Measurements from ENCODE around the gene RIPK3. TPM values are rescaled to one million over a fixed set of nuclear protein-coding genes. Genes with fewer than 3 reads are reported as not detected.

The RIPK3 gene
- total and polyA plus RNA-seq, 2 of the 8 experiments (the other 6 are each of a cell fraction or from before 2014, with no cell fraction given): 0.24 to 0.39 TPM

- Histone ChIP-seq H3K56ac (replicated peaks; ENCODE audit: insufficient read length, low read depth, low read length) (peak within 1 kb of the TSS; percentile 85), H3K79me1 (ENCODE audit: low read depth, low read length) (no peaks in the 10 kb centered on the region; the same call in 1 of the 2 replicates), H3K9me3 (ENCODE audit: insufficient read depth in 2 of 2, low read depth in 1 of 2, low read length in 1 of 2) (no peaks in the 10 kb centered on the region), H3K14ac (ENCODE audit: insufficient read length) (no peak within 1 kb of the TSS), H3K4me2 (ENCODE audit: insufficient read depth in 1 of 2, low read depth in 2 of 2, low read length in 2 of 2) (peak within 1 kb of the TSS; percentile 76 to 82), H4K91ac (replicated peaks; ENCODE audit: insufficient read length, low read length) (peak within 1 kb of the TSS; percentile 88), H2BK12ac (ENCODE audit: low read depth, low read length) (peak within 1 kb of the TSS; percentile 68; the same call in 1 of the 2 replicates), H3K4ac (replicated peaks; ENCODE audit: insufficient read length, low read depth, low read length) (peak within 1 kb of the TSS; percentile 74), H3K23me2 (ENCODE audit: low read depth, low read length) (peaks cover 16% of the 10 kb centered on the region), H3K23ac (ENCODE audit: insufficient read length) (no peak within 1 kb of the TSS), H2BK120ac (replicated peaks; ENCODE audit: low read depth, low read length) (peak within 1 kb of the TSS; percentile 73), H4K20me1 (replicated peaks in 1 of 2; ENCODE audit: control insufficient read depth in 1 of 2, insufficient read depth in 2 of 2, low read length in 2 of 2) (no peaks in the 10 kb centered on the region), H3K18ac (ENCODE audit: extremely low read depth, low read length) (peak within 1 kb of the TSS; percentile 93), H3K27me3 (replicated peaks in 1 of 4; ENCODE audit: control insufficient read depth in 3 of 4, extremely low read depth in 1 of 4, insufficient read depth in 3 of 4, low read length in 3 of 4) (no peaks in the 10 kb centered on the region; a peak in 1 of 7 replicates), H3K27ac (ENCODE audit: low read depth, low read length) (peak within 1 kb of the TSS; percentile 53), H3K4me3 (ENCODE audit: extremely low read depth in 1 of 4, insufficient read depth in 2 of 4, low read depth in 3 of 4, low read length in 4 of 4) (peak within 1 kb of the TSS; percentile 73 to 100 (median 82)), H2BK15ac (ENCODE audit: low read length) (0 out of 2 replicates have a peak within 1 kb of the TSS, but pooled peaks have one; percentile 40), H3K36me3 (ENCODE audit: control insufficient read depth in 2 of 4, insufficient read depth in 4 of 4, low read length in 3 of 4) (peaks cover 0 to 3% (median 0%) of the 10 kb centered on the region in 4 experiments; a peak in 1 of 8 replicates), H2AK5ac (ENCODE audit: low read depth, low read length) (no peak within 1 kb of the TSS), H2BK20ac (ENCODE audit: low read length) (peak within 1 kb of the TSS; percentile 80; the same call in 1 of the 2 replicates), H3K79me2 (ENCODE audit: control insufficient read depth in 1 of 2, insufficient read depth in 2 of 2, low read length in 2 of 2) (no peaks in the 10 kb centered on the region), H4K8ac (ENCODE audit: extremely low read depth, insufficient read depth, low read length) (peak within 1 kb of the TSS; percentile 57), H2AFZ (ENCODE audit: low read length) (peak within 1 kb of the TSS; percentile 42; the same call in 1 of the 2 replicates), H2BK5ac (ENCODE audit: low read depth, low read length) (peak within 1 kb of the TSS; percentile 93; the same call in 1 of the 2 replicates), H4K5ac (ENCODE audit: insufficient read length, low read depth, low read length) (peak within 1 kb of the TSS; percentile 89), H3K4me1 (replicated peaks in 1 of 4; ENCODE audit: control insufficient read depth in 3 of 4, insufficient read depth in 4 of 4, low read length in 3 of 4) (peaks cover 0 to 10% (median 7%) of the 10 kb centered on the region in 4 experiments; a peak in 6 of 7 replicates), H3K9ac (replicated peaks in 1 of 4; ENCODE audit: extremely low read depth in 1 of 4, low read depth in 3 of 4, low read length in 3 of 4) (peak within 1 kb of the TSS in 3 of 4 experiments; percentile 45 to 54 (median 48); a peak in 6 of 7 replicates)
- FAIRE-seq: no peak
- CTCF ChIA-PET (ENCODE audit: partially characterized antibody): interaction anchor here (0.7 to 16.4 kb wide), 8 partner anchors 10 to 60 kb away, joined by 3 to 207 read pairs (median 5); partner anchors contain the start of genes ADCY4, CBLN3, KHNYN and RIPK3
- WGBS, 2 experiments (ENCODE audit: extremely low coverage in 1 of 2, insufficient coverage in 1 of 2, insufficient read length in 1 of 2, insufficient replicate concordance in 2 of 2, low coverage in 1 of 2, low lambda C conversion rate in 2 of 2, missing lambda C conversion rate in 1 of 2): 4% methylated on average over 15 of the region's 21 CpGs; no CpG with 5 or more reads in 1 of the 2 experiments
- DNase-seq (ENCODE audit: low read depth in 1 of 2, low spot score in 2 of 2): peak in 1 of 2 experiments; percentile 88
- no peak for TF ChIP-seq BCL11A (IDR thresholded peaks at IDR 0.05; ENCODE audit: low read depth in 2 of 2, low read length in 2 of 2)
- TF ChIP-seq SP1 (IDR thresholded peaks at IDR 0.05; ENCODE audit: low read depth, low read length): peak; percentile 88
- TF ChIP-seq CREB1 (IDR thresholded peaks at IDR 0.05): peak; percentile 13; the same call in 1 of the 2 replicates
- TF ChIP-seq JUN (IDR thresholded peaks at IDR 0.05; ENCODE audit: low read depth, low read length): no peak
- TF ChIP-seq CHD2 (IDR thresholded peaks at IDR 0.05; ENCODE audit: low read length): peak; percentile 72
- no peak for TF ChIP-seq KDM5A (IDR thresholded peaks at IDR 0.05; ENCODE audit: low read length)
- TF ChIP-seq RBBP5 (IDR thresholded peaks at IDR 0.05; ENCODE audit: borderline replicate concordance, low read depth, low read length): 0 out of 2 replicates have a peak, but pooled peaks have one; percentile 9
- TF ChIP-seq SP2 (IDR thresholded peaks at IDR 0.05; ENCODE audit: low read length): peak; percentile 42; the same call in 1 of the 2 replicates
- POLR2A ChIA-PET (ENCODE audit: partially characterized antibody): interaction anchor here (1.4 to 4.2 kb wide), 4 partner anchors 12 to 64 kb away, joined by 3 to 24 read pairs (median 8); partner anchors contain the start of genes CBLN3 and KHNYN
Measured at GRCh38 chr14:24367514-24368211, 27.9 kb upstream of the RIPK3 start, which contains the start of gene NFATC4. Gene NFATC4 (plus strand): TSS chr14:24368184. CDS start chr14:24368341, 157 bp downstream.
